ENCODE measurements around the gene PDCD4. TPM values are rescaled to one million over a fixed set of nuclear protein-coding genes. Genes with fewer than 3 reads are reported as not detected.
A peak's percentile ranks its signal among the peaks of the same experiment; 100 is the strongest.

PDCD4 gene
- total and polyA plus RNA-seq, 2 donors from 2014 or later = 57.7 to 75.9 TPM

GRCh38 chr10:110834629-110835301 is 37.0 kb upstream of the PDCD4 start:
- no peaks in the 10 kb centered on the region for H3K36me3 ChIP-seq (ENCODE audit: control insufficient read depth in 2 of 3, insufficient read depth in 3 of 3, low read length in 3 of 3)
- H3K27me3 ChIP-seq (ENCODE audit: control insufficient read depth, insufficient read depth, low read length) = no peaks in the 10 kb centered on the region
- intact Hi-C loops (cut with DNase I) = no loop called here
- DNase-seq (peak in 4 of 5 donors; percentile 76 to 96 (median 90)), FAIRE-seq (no peak)
- no peak overlapping the region for H3K9ac ChIP-seq (ENCODE audit: low read length in 3 of 3)
- H3K9me3 ChIP-seq (ENCODE audit: control insufficient read depth in 2 of 3, insufficient read depth in 1 of 3, low read length in 3 of 3) = no peaks in the 10 kb centered on the region
- H3K4me3 ChIP-seq (ENCODE audit: low read length in 3 of 3) = no peak overlapping the region
- no peak for TF ChIP-seq CTCF (IDR thresholded peaks at IDR 0.05; ENCODE audit: borderline replicate concordance, extremely low read depth, insufficient read depth)
- H3K4me1 ChIP-seq (ENCODE audit: control insufficient read depth in 2 of 3, insufficient read depth in 2 of 3, low read depth in 1 of 3, low read length in 3 of 3) = peaks cover 12 to 23% (median 15%) of the 10 kb centered on the region in 3 donors
- peak overlapping the region; percentile 2 to 23 for H3K27ac ChIP-seq (ENCODE audit: low read depth in 2 of 2, low read length in 2 of 2)

- Histone ChIP-seq H3K9ac (ENCODE audit: low read length in 3 of 3) (no peak overlapping the region), H3K4me1 (ENCODE audit: control insufficient read depth in 2 of 3, insufficient read depth in 2 of 3, low read depth in 1 of 3, low read length in 3 of 3) (peaks cover 12 to 23% (median 15%) of the 10 kb centered on the region in 3 donors), H3K36me3 (ENCODE audit: control insufficient read depth in 2 of 3, insufficient read depth in 3 of 3, low read length in 3 of 3) (no peaks in the 10 kb centered on the region), H3K4me3 (ENCODE audit: low read length in 3 of 3) (no peak overlapping the region), H3K27me3 (ENCODE audit: control insufficient read depth, insufficient read depth, low read length) (no peaks in the 10 kb centered on the region), H3K27ac (ENCODE audit: low read depth in 2 of 2, low read length in 2 of 2) (no peak overlapping the region), H3K9me3 (ENCODE audit: control insufficient read depth in 2 of 3, insufficient read depth in 1 of 3, low read length in 3 of 3) (no peaks in the 10 kb centered on the region)
- no peak for TF ChIP-seq CTCF (IDR thresholded peaks at IDR 0.05; ENCODE audit: borderline replicate concordance, extremely low read depth, insufficient read depth)
- intact Hi-C loops (cut with DNase I) = no loop called here
- no peak for FAIRE-seq
- DNase-seq = no peak
These were observed 35.9 kb upstream of the PDCD4 start for GRCh38 chr10:110835841-110836240.

- intact Hi-C loops (cut with DNase I) = no loop called here
- FAIRE-seq (no peak), DNase-seq (no peak)
- no peak for TF ChIP-seq CTCF (IDR thresholded peaks at IDR 0.05; ENCODE audit: borderline replicate concordance, extremely low read depth, insufficient read depth)
- H3K4me1 ChIP-seq (ENCODE audit: control insufficient read depth in 2 of 3, insufficient read depth in 2 of 3, low read depth in 1 of 3, low read length in 3 of 3) = peaks cover 12 to 23% (median 15%) of the 10 kb centered on the region in 3 donors
- H3K9ac ChIP-seq (ENCODE audit: low read length in 3 of 3) = no peak overlapping the region
- H3K4me3 ChIP-seq (ENCODE audit: low read length in 3 of 3) = no peak overlapping the region
- no peaks in the 10 kb centered on the region for H3K9me3 ChIP-seq (ENCODE audit: control insufficient read depth in 2 of 3, insufficient read depth in 1 of 3, low read length in 3 of 3)
- H3K27ac ChIP-seq (ENCODE audit: low read depth in 2 of 2, low read length in 2 of 2) = peak overlapping the region in 1 of 2 donors; percentile 29
- no peaks in the 10 kb centered on the region for H3K27me3 ChIP-seq (ENCODE audit: control insufficient read depth, insufficient read depth, low read length)
- H3K36me3 ChIP-seq (ENCODE audit: control insufficient read depth in 2 of 3, insufficient read depth in 3 of 3, low read length in 3 of 3) = no peaks in the 10 kb centered on the region
These were observed 35.0 kb upstream of the PDCD4 start for GRCh38 chr10:110836706-110837105.
